CD14-positive monocyte (primary cell): ENCODE measurements around the gene SNX15. TPM values are rescaled to one million over a fixed set of nuclear protein-coding genes. Genes with fewer than 3 reads are reported as not detected.

ENCODE experiments used
- DNase-seq, 3 donors: peaks; one replicate each; pipeline ENCODE4 v3.0.0-alpha.2; 2011 to 2022
- H2AFZ ChIP-seq: 2 replicates; pipeline ENCODE4 v1.6.0; 2012; ENCODE audit warnings: mild to moderate bottlenecking, low read depth, low read length, inconsistent platforms; ENCODE audit not compliant: insufficient read depth, poor library complexity, severe bottlenecking
- H3K27ac ChIP-seq, 2 donors: 1 replicate in 1 of 2; 2 replicates in 1 of 2; pipeline ENCODE4 v1.5.1; 2012 to 2013; ENCODE audit warnings: low read length in 2 of 2, control low read depth in 1 of 2, inconsistent platforms in 1 of 2, low read depth in 1 of 2, mild to moderate bottlenecking in 1 of 2
- H3K27me3 ChIP-seq, 2 donors: one replicate each; pipeline versions ENCODE4 v1.6.0 to v1.6.1; 2011 to 2013; ENCODE audit warnings: low read length in 2 of 2; ENCODE audit not compliant: control insufficient read depth in 2 of 2, insufficient read depth in 2 of 2
- H3K36me3 ChIP-seq, 2 donors: replicated peaks in 1 of 2; 1 replicate in 1 of 2; 2 replicates in 1 of 2; pipeline versions ENCODE4 v1.5.1 to v1.6.1; 2012 to 2013; ENCODE audit warnings: low read length in 2 of 2, control low read depth in 1 of 2, inconsistent platforms in 1 of 2, mild to moderate bottlenecking in 1 of 2; ENCODE audit not compliant: insufficient read depth in 2 of 2, control insufficient read depth in 1 of 2
- H3K4me1 ChIP-seq, 2 donors: 1 replicate in 1 of 2; 2 replicates in 1 of 2; pipeline versions ENCODE4 v1.5.1 to v1.6.1; 2012 to 2013; ENCODE audit warnings: low read length in 2 of 2, control low read depth in 1 of 2, inconsistent platforms in 1 of 2, mild to moderate bottlenecking in 1 of 2, moderate library complexity in 1 of 2; ENCODE audit not compliant: insufficient read depth in 2 of 2, control insufficient read depth in 1 of 2
- H3K4me2 ChIP-seq: replicated peaks from 2 replicates; pipeline ENCODE3; 2012; ENCODE audit warnings: low read length, moderate library complexity, mild to moderate bottlenecking; ENCODE audit not compliant: poor library complexity, severe bottlenecking; ENCODE audit errors: extremely low read depth
- H3K4me3 ChIP-seq, 3 experiments: fragments of 200-600 bp in 1 of 3; sonication (generic) in 1 of 3; replicated peaks in 1 of 3; 1 replicate in 2 of 3; 2 replicates in 1 of 3; pipeline ENCODE4 v1.5.1; 2011 to 2013; ENCODE audit warnings: low read length in 3 of 3, mild to moderate bottlenecking in 3 of 3, control low read depth in 2 of 3, low read depth in 2 of 3, inconsistent platforms in 1 of 3, moderate library complexity in 1 of 3
- H3K79me2 ChIP-seq: 2 replicates; pipeline ENCODE4 v1.6.0; 2012; ENCODE audit warnings: mild to moderate bottlenecking, control low read depth, inconsistent platforms, low read length, moderate library complexity; ENCODE audit not compliant: insufficient read depth
- H3K9ac ChIP-seq: 2 replicates; pipeline ENCODE4 v1.6.0; 2017; ENCODE audit warnings: low read length, mild to moderate bottlenecking; ENCODE audit not compliant: insufficient read depth, poor library complexity, severe bottlenecking
- H3K9me3 ChIP-seq, 2 donors: replicated peaks in 1 of 2; 1 replicate in 1 of 2; 2 replicates in 1 of 2; pipeline versions ENCODE4 v1.5.1 to v1.6.1; 2012 to 2013; ENCODE audit warnings: low read length in 2 of 2, control low read depth in 1 of 2; ENCODE audit not compliant: control insufficient read depth in 1 of 2, insufficient read depth in 1 of 2
- H4K20me1 ChIP-seq: 2 replicates; pipeline ENCODE4 v1.6.0; 2012; ENCODE audit warnings: mild to moderate bottlenecking, low read length, control low read depth, moderate library complexity; ENCODE audit not compliant: insufficient read depth
- H3K27ac Mint-ChIP-seq, 7 donors: one replicate each; pipeline ENCODE4 v1.8.0; 2020; ENCODE audit warnings: mild to moderate bottlenecking in 7 of 7, mixed read lengths in 7 of 7, moderate library complexity in 6 of 7, inconsistent platforms in 2 of 7
- H3K27me3 Mint-ChIP-seq, 3 donors: one replicate each; pipeline ENCODE4 v1.8.0; 2021 to 2022; ENCODE audit warnings: low read depth in 3 of 3, mild to moderate bottlenecking in 3 of 3, mixed read lengths in 3 of 3, moderate library complexity in 3 of 3, inconsistent platforms in 1 of 3
- H3K36me3 Mint-ChIP-seq, 2 donors: one replicate each; pipeline ENCODE4 v1.8.0; 2020; ENCODE audit warnings: mixed read lengths in 2 of 2, inconsistent platforms in 1 of 2, mild to moderate bottlenecking in 1 of 2
- H3K4me1 Mint-ChIP-seq: one replicate; pipeline ENCODE4 v1.8.0; 2020; ENCODE audit warnings: mild to moderate bottlenecking, mixed read lengths
- H3K4me3 Mint-ChIP-seq, 2 donors: one replicate each; pipeline ENCODE4 v1.8.0; 2020; ENCODE audit warnings: mild to moderate bottlenecking in 2 of 2, mixed read lengths in 2 of 2, moderate library complexity in 1 of 2
- H3K9me3 Mint-ChIP-seq, 7 donors: one replicate each; pipeline ENCODE4 v1.8.0; 2020 to 2022; ENCODE audit warnings: mixed read lengths in 7 of 7, mild to moderate bottlenecking in 6 of 7, moderate library complexity in 6 of 7, inconsistent platforms in 2 of 7
- WGBS: methylation state at CpG from one replicate; pipeline ENCODE4 v1.1.5; 2013; ENCODE audit warnings: missing lambda C conversion rate; ENCODE audit not compliant: insufficient coverage; 5-methylcytosine and 5-hydroxymethylcytosine counted together
- intact Hi-C, 2 donors: fragments of 100-400 bp; cut with micrococcal nuclease; formaldehyde crosslinking; loops; one replicate each; pipeline versions ENCODE4 v1.15.0 to v1.15.1; 2023
- polyA plus RNA-seq, 3 donors: library from polyadenylated mRNA; depleted of rRNA in 1 of 3; unstranded in 2 of 3; stranded (reverse) in 1 of 3; fragments of 300-500 nt in 2 of 3; fragments of >200 nt in 1 of 3; fragmentation: Illumina TruSeq in 2 of 3; gene quantifications; 1 replicate in 2 of 3; 2 replicates in 1 of 3; pipeline ENCODE4 v1.2.3, GENCODE V29; 2012 to 2021
- TF ChIP-seq, protein P1 (sequence below): fragments of 200-600 bp; IDR thresholded peaks from one replicate; pipeline ENCODE4 v1.8.0; 2022; ENCODE audit warnings: antibody characterized with exemption, mild to moderate bottlenecking

The SNX15 gene
- polyA plus RNA-seq, 3 donors: 16.2 to 26.7 (median 17.8) TPM

DNA sequence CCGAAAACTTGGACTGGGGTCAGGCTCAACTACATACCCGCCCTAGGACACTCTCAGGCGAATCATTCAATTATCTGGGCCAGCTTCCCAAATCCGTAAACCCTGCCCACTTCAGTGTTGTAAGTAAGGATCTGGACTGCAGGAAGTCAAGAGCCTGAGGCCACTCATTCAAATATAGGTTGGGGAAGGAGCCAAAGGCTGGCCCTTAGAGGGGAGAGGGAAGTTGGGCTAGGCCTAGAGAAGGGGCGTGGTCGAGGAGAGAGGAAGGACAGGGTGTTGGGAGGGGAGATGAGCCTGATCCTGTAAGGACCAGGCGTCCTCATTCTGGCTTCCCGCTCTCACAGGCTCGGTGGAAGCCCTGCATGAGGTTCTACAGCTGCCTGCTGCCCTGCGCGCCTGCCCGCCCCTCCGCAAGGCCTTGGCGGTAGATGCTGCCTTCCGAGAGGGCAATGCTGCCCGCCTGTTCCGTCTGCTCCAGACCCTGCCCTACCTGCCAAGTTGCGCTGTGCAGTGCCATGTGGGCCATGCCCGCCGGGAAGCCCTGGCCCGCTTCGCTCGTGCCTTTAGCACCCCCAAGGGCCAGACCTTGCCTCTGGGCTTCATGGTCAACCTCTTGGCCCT is 16.8 kb downstream of the SNX15 start:
- TF ChIP-seq, protein P1, sequence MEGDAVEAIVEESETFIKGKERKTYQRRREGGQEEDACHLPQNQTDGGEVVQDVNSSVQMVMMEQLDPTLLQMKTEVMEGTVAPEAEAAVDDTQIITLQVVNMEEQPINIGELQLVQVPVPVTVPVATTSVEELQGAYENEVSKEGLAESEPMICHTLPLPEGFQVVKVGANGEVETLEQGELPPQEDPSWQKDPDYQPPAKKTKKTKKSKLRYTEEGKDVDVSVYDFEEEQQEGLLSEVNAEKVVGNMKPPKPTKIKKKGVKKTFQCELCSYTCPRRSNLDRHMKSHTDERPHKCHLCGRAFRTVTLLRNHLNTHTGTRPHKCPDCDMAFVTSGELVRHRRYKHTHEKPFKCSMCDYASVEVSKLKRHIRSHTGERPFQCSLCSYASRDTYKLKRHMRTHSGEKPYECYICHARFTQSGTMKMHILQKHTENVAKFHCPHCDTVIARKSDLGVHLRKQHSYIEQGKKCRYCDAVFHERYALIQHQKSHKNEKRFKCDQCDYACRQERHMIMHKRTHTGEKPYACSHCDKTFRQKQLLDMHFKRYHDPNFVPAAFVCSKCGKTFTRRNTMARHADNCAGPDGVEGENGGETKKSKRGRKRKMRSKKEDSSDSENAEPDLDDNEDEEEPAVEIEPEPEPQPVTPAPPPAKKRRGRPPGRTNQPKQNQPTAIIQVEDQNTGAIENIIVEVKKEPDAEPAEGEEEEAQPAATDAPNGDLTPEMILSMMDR: no peak
- Histone ChIP-seq H3K36me3 (peaks cover 3 to 16% of the 10 kb centered on the region in 2 donors), H3K4me2 (peak overlapping the region; percentile 31), H3K4me1 (peaks cover 57 to 80% of the 10 kb centered on the region in 2 donors), H3K9me3 (no peaks in the 10 kb centered on the region), H4K20me1 (peaks cover 4% of the 10 kb centered on the region), H3K79me2 (peaks cover 29% of the 10 kb centered on the region), H3K9ac (no peak overlapping the region), H3K4me3 (peak overlapping the region in 1 of 3 experiments; percentile 42), H3K27me3 (peaks cover 0 to 3% of the 10 kb centered on the region in 2 donors), H2AFZ (peak overlapping the region; percentile 12), H3K27ac (peak overlapping the region; percentile 3 to 4)
- 81% methylated on average over 16 of the region's 23 CpGs for WGBS
- peaks cover 0 to 9% (median 2%) of the 10 kb centered on the region in 3 donors for H3K27me3 Mint-ChIP-seq
- no peaks in the 10 kb centered on the region for H3K9me3 Mint-ChIP-seq
- peak overlapping the region; percentile 43 to 85 (median 71) for H3K27ac Mint-ChIP-seq
- H3K4me3 Mint-ChIP-seq: peak overlapping the region in 1 of 2 donors; percentile 53
- DNase-seq: peak; percentile 71 to 73 (median 71)
- peaks cover 0 to 22% of the 10 kb centered on the region in 2 donors for H3K36me3 Mint-ChIP-seq
- peaks cover 51% of the 10 kb centered on the region for H3K4me1 Mint-ChIP-seq
- intact Hi-C loops: no loop called here

DNA sequence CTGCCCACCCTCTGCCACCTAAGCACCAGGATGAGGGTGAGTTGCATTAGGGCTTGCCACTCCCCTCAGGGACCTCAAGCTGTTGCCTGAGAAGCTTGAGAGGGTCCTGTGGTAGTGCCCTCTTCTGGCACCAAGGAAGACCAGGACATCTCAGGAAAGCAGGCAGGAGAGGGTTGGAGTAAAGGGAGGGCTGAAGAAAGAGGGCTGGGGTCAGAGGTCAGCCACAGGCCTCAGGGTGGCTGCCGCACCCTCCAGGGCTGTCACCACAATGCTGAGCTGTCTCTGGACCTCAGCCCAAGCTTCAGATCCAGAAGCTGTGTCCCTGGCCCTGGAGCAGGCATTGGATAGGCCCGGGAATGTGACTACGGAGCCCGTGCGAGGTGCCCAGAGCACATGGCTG is 17.8 kb downstream of the SNX15 start:
- Histone ChIP-seq H3K4me3 (no peak overlapping the region), H4K20me1 (peaks cover 4% of the 10 kb centered on the region), H3K9me3 (no peaks in the 10 kb centered on the region), H3K9ac (no peak overlapping the region), H3K4me1 (peaks cover 56 to 72% of the 10 kb centered on the region in 2 donors), H3K4me2 (no peak overlapping the region), H2AFZ (no peak overlapping the region), H3K79me2 (peaks cover 29% of the 10 kb centered on the region), H3K27me3 (peaks cover 0 to 3% of the 10 kb centered on the region in 2 donors), H3K36me3 (peaks cover 3 to 10% of the 10 kb centered on the region in 2 donors), H3K27ac (no peak overlapping the region)
- DNase-seq: no peak
- H3K27ac Mint-ChIP-seq: peak overlapping the region in 1 of 7 donors; percentile 26
- WGBS: 98% methylated on average over 5 of the region's 5 CpGs
- intact Hi-C loops: no loop called here
- H3K9me3 Mint-ChIP-seq: no peaks in the 10 kb centered on the region
- peaks cover 0 to 9% (median 2%) of the 10 kb centered on the region in 3 donors for H3K27me3 Mint-ChIP-seq
- TF ChIP-seq, protein P1: no peak
- H3K36me3 Mint-ChIP-seq: peaks cover 0 to 15% of the 10 kb centered on the region in 2 donors
- H3K4me3 Mint-ChIP-seq: no peak overlapping the region
- H3K4me1 Mint-ChIP-seq: peaks cover 51% of the 10 kb centered on the region
